PFSK-1 (cell line): Measurements from ENCODE around the gene TAOK1.

Source experiments
- POLR2AphosphoS5 ChIP-seq: IDR thresholded peaks from 2 replicates; pipeline ENCODE4 v1.6.1; 2012; ENCODE audit warnings: low read depth, mild to moderate bottlenecking, control low read depth, low read length, moderate library complexity
- SIN3A ChIP-seq: IDR thresholded peaks from 2 replicates; pipeline ENCODE4 v1.6.1; 2012; ENCODE audit warnings: mild to moderate bottlenecking, low read length, moderate library complexity, borderline replicate concordance; ENCODE audit not compliant: insufficient read depth
- TAF1 ChIP-seq: IDR thresholded peaks from 2 replicates; pipeline ENCODE4 v1.6.1; 2012; ENCODE audit warnings: low read length, control low read depth, borderline replicate concordance; ENCODE audit not compliant: insufficient read depth

- TF ChIP-seq TAF1: no peak
- no peak for TF ChIP-seq POLR2AphosphoS5
- no peak for TF ChIP-seq SIN3A
These were observed 31.7 kb upstream of the TAOK1 start for GRCh38 chr17:29358416-29358815.
